Glutamatergic neuron (in vitro differentiated cells): ENCODE measurements around the gene TBX4. TPM values are rescaled to one million over a fixed set of nuclear protein-coding genes. Genes with fewer than 3 reads are reported as not detected.

ENCODE experiments used
- DNase-seq: peaks from one replicate; pipeline ENCODE4 v3.0.0; 2022
- H3K27ac Mint-ChIP-seq: one replicate; pipeline ENCODE4 v1.8.0; 2020; ENCODE audit warnings: mild to moderate bottlenecking, mixed read lengths, inconsistent platforms; ENCODE audit not compliant: unreplicated experiment
- H3K27me3 Mint-ChIP-seq: one replicate; pipeline ENCODE4 v1.8.0; 2020; ENCODE audit warnings: mild to moderate bottlenecking, moderate library complexity, mixed read lengths, inconsistent platforms; ENCODE audit not compliant: unreplicated experiment
- H3K36me3 Mint-ChIP-seq: one replicate; pipeline ENCODE4 v1.8.0; 2020; ENCODE audit warnings: mild to moderate bottlenecking, mixed read lengths, inconsistent platforms; ENCODE audit not compliant: unreplicated experiment
- H3K4me1 Mint-ChIP-seq: one replicate; pipeline ENCODE4 v1.8.0; 2020; ENCODE audit warnings: mild to moderate bottlenecking, low read depth, mixed read lengths, inconsistent platforms; ENCODE audit not compliant: unreplicated experiment
- H3K4me3 Mint-ChIP-seq: one replicate; pipeline ENCODE4 v1.8.0; 2020; ENCODE audit warnings: mild to moderate bottlenecking, mixed read lengths, inconsistent platforms; ENCODE audit not compliant: unreplicated experiment
- H3K9me3 Mint-ChIP-seq: one replicate; pipeline ENCODE4 v1.8.0; 2020; ENCODE audit warnings: mild to moderate bottlenecking, moderate library complexity, mixed read lengths, inconsistent platforms; ENCODE audit not compliant: unreplicated experiment
- CTCF ChIP-seq: fragments of 200-600 bp; sonication (generic); IDR thresholded peaks from one replicate; pipeline ENCODE4 v1.5.0; 2021; ENCODE audit not compliant: partially characterized antibody, unreplicated experiment
- total RNA-seq: library from RNA; stranded (reverse); fragmentation: NEBNext Ultra II Directional; extraction: Animal tissue kit (Norgen Biotek cat#: 25700); gene quantifications from one replicate; pipeline ENCODE4 v1.2.1, GENCODE V29; 2021; ENCODE audit not compliant: unreplicated experiment

Gene TBX4
- total RNA-seq, 1 donor from 2014 or later = not detected

- peak overlapping the region; percentile 20 for H3K4me3 Mint-ChIP-seq
- H3K27ac Mint-ChIP-seq = peak overlapping the region; percentile 73
- DNase-seq = peak; percentile 47
- TF ChIP-seq CTCF = peak; percentile 17
- peaks cover 2% of the 10 kb centered on the region for H3K27me3 Mint-ChIP-seq
- H3K36me3 Mint-ChIP-seq = no peaks in the 10 kb centered on the region
- peaks cover 58% of the 10 kb centered on the region for H3K4me1 Mint-ChIP-seq
- peaks cover 5% of the 10 kb centered on the region for H3K9me3 Mint-ChIP-seq
Observed at GRCh38 chr17:61486135-61487120, 34.2 kb downstream of the TBX4 start.

GRCh38 chr17:61487161-61487988 lies 35.2 kb downstream of the TBX4 start:
- DNase-seq = no peak
- H3K4me3 Mint-ChIP-seq = peak overlapping the region; percentile 37
- TF ChIP-seq CTCF = no peak
- H3K9me3 Mint-ChIP-seq = peaks cover 5% of the 10 kb centered on the region
- peaks cover 3% of the 10 kb centered on the region for H3K27me3 Mint-ChIP-seq
- no peaks in the 10 kb centered on the region for H3K36me3 Mint-ChIP-seq
- peaks cover 58% of the 10 kb centered on the region for H3K4me1 Mint-ChIP-seq
- H3K27ac Mint-ChIP-seq = peak overlapping the region; percentile 78

GRCh38 chr17:61487989-61488595 lies 35.9 kb downstream of the TBX4 start:
- Mint-ChIP-seq H3K9me3 (peaks cover 5% of the 10 kb centered on the region), H3K4me3 (peak overlapping the region; percentile 37), H3K4me1 (peaks cover 58% of the 10 kb centered on the region), H3K27ac (peak overlapping the region; percentile 78), H3K27me3 (peaks cover 3% of the 10 kb centered on the region), H3K36me3 (no peaks in the 10 kb centered on the region)
- TF ChIP-seq CTCF = no peak
- no peak for DNase-seq

- Mint-ChIP-seq H3K4me1 (peaks cover 53% of the 10 kb centered on the region), H3K27me3 (peaks cover 3% of the 10 kb centered on the region), H3K36me3 (no peaks in the 10 kb centered on the region), H3K9me3 (peaks cover 4% of the 10 kb centered on the region), H3K4me3 (peak overlapping the region; percentile 32), H3K27ac (peak overlapping the region; percentile 62)
- no peak for DNase-seq
- no peak for TF ChIP-seq CTCF
Observed at GRCh38 chr17:61488878-61489718, 36.9 kb downstream of the TBX4 start.
